Neural crest cell (in vitro differentiated cells): ENCODE results near the gene AP4S1. TPM values are rescaled to one million over a fixed set of nuclear protein-coding genes. Genes with fewer than 3 reads are reported as not detected.
"Not testable (repeated sequence)": the region's sequence is repeated elsewhere in the genome, so short reads cannot be mapped to it uniquely, and the experiment has no call there.

Experiments used
- DNase-seq: peaks from one replicate; pipeline ENCODE4 v3.0.0; 2021; ENCODE audit warnings: low read depth, mixed read lengths, low spot score
- H3K27ac Mint-ChIP-seq: one replicate; pipeline ENCODE4 v1.8.0; 2021; ENCODE audit warnings: mild to moderate bottlenecking, mixed read lengths; ENCODE audit not compliant: unreplicated experiment
- H3K27me3 Mint-ChIP-seq: 2 replicates; pipeline ENCODE4 v1.8.0; 2021; ENCODE audit warnings: low read depth, mild to moderate bottlenecking, mixed read lengths
- H3K36me3 Mint-ChIP-seq: 2 replicates; pipeline ENCODE4 v1.8.0; 2021; ENCODE audit warnings: low read depth, mild to moderate bottlenecking, mixed read lengths
- H3K4me1 Mint-ChIP-seq: 2 replicates; pipeline ENCODE4 v1.8.0; 2021; ENCODE audit warnings: mixed read lengths
- H3K4me3 Mint-ChIP-seq: one replicate; pipeline ENCODE4 v1.8.0; 2021; ENCODE audit warnings: mild to moderate bottlenecking, mixed read lengths
- H3K9me3 Mint-ChIP-seq: 2 replicates; pipeline ENCODE4 v1.8.0; 2021; ENCODE audit warnings: mixed read lengths
- total RNA-seq: library from RNA; stranded (reverse); gene quantifications from 2 replicates; pipeline ENCODE4 v1.2.1, GENCODE V29; 2021
- TF ChIP-seq, protein P1 (sequence below): fragments of 200-600 bp; sonication (generic); conservative IDR thresholded peaks from 2 replicates; pipeline ENCODE4 v1.5.0; 2021; ENCODE audit warnings: antibody characterized with exemption, mild to moderate bottlenecking

The AP4S1 gene
- total RNA-seq, 1 donor from 2014 or later = 8.0 TPM

DNA sequence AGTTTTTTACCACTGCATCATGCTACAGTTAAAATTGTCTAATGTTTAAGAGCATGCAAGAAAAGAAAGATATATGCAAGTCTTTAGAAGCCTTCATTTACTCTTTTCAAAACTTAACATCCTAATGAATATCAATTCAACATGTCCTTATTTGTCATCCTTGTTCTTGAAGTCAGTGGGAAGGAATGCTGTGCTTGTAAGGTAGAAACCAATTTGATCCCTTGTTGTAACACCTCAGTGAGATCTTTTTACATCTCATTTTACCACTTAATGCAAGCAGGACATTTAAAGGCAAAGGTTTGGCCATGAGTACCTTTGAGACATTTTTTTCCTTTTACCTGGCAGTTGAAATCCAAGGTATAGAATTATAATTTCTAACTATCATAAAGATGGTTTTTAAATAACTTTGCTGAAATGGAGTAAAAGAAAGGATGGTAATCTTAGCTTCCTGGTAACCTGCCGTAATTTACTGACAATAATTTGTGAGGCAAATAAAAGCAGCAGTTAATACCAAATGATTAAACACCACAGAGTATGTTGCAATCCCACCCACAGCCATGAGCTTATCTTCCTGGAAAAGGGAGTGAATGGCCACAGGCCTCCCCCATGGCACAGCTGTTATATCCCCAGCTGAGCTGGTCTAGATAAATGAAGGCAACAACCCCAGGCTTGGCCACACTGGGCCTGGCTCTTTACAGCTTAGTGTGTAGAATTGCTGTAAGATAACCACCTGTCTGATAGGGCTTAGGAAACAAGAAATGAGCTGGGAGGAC lies 33.9 kb downstream of the AP4S1 start:
- DNase-seq = no peak
- no peaks in the 10 kb centered on the region for H3K4me1 Mint-ChIP-seq
- TF ChIP-seq, protein P1, sequence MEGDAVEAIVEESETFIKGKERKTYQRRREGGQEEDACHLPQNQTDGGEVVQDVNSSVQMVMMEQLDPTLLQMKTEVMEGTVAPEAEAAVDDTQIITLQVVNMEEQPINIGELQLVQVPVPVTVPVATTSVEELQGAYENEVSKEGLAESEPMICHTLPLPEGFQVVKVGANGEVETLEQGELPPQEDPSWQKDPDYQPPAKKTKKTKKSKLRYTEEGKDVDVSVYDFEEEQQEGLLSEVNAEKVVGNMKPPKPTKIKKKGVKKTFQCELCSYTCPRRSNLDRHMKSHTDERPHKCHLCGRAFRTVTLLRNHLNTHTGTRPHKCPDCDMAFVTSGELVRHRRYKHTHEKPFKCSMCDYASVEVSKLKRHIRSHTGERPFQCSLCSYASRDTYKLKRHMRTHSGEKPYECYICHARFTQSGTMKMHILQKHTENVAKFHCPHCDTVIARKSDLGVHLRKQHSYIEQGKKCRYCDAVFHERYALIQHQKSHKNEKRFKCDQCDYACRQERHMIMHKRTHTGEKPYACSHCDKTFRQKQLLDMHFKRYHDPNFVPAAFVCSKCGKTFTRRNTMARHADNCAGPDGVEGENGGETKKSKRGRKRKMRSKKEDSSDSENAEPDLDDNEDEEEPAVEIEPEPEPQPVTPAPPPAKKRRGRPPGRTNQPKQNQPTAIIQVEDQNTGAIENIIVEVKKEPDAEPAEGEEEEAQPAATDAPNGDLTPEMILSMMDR = no peak
- no peaks in the 10 kb centered on the region for H3K36me3 Mint-ChIP-seq
- no peak overlapping the region for H3K27ac Mint-ChIP-seq
- no peaks in the 10 kb centered on the region for H3K9me3 Mint-ChIP-seq
- H3K4me3 Mint-ChIP-seq = no peak overlapping the region
- no peaks in the 10 kb centered on the region for H3K27me3 Mint-ChIP-seq

DNA sequence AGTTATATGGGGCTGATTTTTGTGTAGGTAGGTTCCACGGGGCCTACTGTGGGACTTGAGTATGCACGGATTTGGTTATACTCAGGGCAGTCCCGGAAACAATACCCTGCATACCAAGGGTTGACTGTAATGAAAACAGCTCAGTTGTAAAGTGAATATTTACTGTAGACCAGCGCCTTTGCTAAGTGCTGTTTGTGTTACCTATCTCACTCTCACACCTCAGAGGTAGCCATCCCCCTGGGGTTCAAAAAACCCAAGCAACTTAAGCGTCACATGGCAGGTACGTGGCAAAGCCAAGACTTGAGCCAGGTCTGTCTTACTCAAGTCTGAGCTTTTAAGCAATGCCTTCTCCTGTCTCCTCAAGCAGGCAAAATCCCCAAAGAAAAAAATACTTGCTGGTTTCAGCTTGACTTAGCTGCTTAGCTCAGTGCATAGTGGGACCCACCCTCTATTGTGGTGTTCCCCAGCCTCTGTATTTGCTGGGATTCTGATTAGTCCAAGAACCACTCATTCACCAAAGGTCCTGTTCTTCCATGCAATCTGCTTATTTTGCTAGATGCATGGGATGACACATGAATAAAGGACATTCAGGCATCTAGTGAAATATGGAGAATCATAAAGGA lies 34.9 kb downstream of the AP4S1 start:
- TF ChIP-seq, protein P1 = no peak
- H3K27ac Mint-ChIP-seq = no peak overlapping the region
- H3K4me1 Mint-ChIP-seq = no peaks in the 10 kb centered on the region
- H3K36me3 Mint-ChIP-seq = no peaks in the 10 kb centered on the region
- no peak for DNase-seq
- H3K9me3 Mint-ChIP-seq = no peaks in the 10 kb centered on the region
- H3K4me3 Mint-ChIP-seq = no peak overlapping the region
- H3K27me3 Mint-ChIP-seq = no peaks in the 10 kb centered on the region

DNA sequence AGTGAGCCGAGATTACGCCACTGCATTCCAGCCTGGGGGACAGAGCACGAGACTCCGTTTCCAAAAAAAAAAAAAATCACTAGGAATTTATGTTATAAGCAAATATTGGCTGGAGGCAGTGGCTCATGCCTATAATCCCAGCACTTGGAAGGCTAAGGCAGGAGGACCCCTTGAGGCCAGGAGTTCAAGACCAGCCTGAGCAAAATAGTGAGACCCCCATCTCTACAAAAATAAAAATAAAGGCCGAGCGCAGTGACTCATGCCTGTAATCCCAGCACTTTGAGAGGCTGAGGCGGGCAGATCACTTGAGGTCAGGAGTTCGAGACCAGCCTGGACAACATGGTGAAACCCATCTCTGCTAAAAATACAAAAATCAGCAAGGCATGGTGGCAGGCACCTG lies 37.5 kb downstream of the AP4S1 start:
- H3K4me3 Mint-ChIP-seq, H3K27me3 Mint-ChIP-seq, H3K9me3 Mint-ChIP-seq, DNase-seq, H3K27ac Mint-ChIP-seq, H3K4me1 Mint-ChIP-seq, H3K36me3 Mint-ChIP-seq: not testable (repeated sequence)

DNA sequence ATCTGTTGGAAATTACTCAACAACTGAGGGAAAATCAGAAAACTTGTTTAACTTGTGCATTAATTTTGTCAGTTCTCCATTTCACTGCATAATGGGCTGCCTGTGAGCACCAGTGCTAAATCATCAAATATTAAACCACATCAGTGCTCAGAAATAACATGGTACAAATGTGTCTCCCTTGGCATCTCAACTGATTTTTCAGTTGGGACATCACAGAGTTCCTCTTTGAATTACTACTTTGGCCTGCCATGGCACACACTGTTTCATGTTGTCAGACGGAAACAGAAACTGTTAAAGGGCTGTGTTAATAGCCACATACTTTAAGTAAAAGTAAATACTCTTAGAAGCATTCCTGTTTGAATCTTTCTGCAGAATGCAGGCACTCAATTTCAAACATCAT lies 42.8 kb downstream of the AP4S1 start:
- Mint-ChIP-seq H3K27me3 (no peaks in the 10 kb centered on the region), H3K4me1 (no peaks in the 10 kb centered on the region), H3K36me3 (peaks cover 2% of the 10 kb centered on the region), H3K27ac (no peak overlapping the region), H3K4me3 (no peak overlapping the region), H3K9me3 (no peaks in the 10 kb centered on the region)
- TF ChIP-seq, protein P1 = no peak
- no peak for DNase-seq

DNA sequence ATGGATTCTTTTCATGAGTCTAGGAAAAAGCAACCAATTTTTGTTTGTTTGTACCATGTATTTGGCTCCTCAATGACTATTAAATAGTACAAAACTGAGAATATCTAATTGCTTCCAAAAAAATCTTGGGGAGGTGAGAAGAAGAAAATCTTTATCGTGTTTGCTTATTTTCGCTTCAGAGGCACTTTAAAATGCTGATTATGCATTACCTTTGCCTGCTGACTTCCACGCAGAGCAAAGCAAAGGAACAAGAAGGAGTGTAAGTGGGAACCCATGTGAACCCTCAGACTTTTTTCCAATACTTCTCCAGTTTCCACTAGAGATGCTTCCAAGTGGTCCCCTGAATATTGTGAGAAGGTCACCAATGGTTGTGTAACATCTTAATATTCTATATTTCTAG lies 43.9 kb downstream of the AP4S1 start:
- no peak overlapping the region for H3K4me3 Mint-ChIP-seq
- peaks cover 2% of the 10 kb centered on the region for H3K36me3 Mint-ChIP-seq
- H3K9me3 Mint-ChIP-seq = no peaks in the 10 kb centered on the region
- no peaks in the 10 kb centered on the region for H3K4me1 Mint-ChIP-seq
- no peak overlapping the region for H3K27ac Mint-ChIP-seq
- no peaks in the 10 kb centered on the region for H3K27me3 Mint-ChIP-seq
- TF ChIP-seq, protein P1 = no peak
- DNase-seq = no peak

DNA sequence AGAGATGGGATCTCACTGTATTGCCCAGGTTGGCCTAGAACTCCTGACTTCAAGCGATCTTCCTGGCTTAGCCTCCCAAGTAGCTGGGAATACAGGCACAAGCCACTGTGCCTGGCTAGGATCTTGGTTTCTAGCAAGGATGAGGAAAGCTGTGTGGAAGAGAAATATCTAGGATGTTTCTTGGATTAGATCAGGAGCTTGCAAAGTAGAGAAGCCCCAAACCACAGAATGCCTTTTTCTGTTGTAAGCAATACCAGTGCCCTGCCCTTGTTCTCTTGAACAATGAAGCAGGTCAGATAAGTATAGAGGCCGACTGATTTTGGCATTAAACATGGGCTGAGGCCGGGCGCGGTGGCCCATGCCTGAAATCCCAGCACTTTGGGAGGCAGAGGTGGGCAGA lies 45.0 kb downstream of the AP4S1 start:
- Mint-ChIP-seq H3K36me3 (peaks cover 6% of the 10 kb centered on the region), H3K4me1 (no peaks in the 10 kb centered on the region), H3K9me3 (no peaks in the 10 kb centered on the region), H3K27me3 (no peaks in the 10 kb centered on the region), H3K4me3 (no peak overlapping the region), H3K27ac (no peak overlapping the region)
- no peak for DNase-seq
- TF ChIP-seq, protein P1 = no peak
